Measurements from ENCODE around the gene CYP2A6.

DNA sequence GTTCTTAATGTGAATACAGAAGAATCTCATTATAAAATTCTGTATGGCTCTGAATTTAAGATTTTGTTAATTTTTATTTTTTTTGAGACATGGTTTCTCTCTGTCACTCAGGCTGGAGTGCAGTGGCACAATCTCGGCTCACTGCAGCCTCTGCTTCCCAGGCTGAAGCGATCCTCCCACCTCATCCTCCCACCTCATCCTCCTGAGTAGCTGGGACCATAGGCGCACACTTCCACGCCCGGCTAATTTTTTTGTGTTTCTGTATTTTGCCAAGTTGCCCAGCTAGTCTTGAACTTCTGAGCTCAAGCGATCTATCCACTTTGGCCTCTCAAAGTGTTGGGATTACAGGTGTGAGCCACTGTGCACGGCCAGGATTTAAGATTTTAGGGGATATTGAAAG lies 17.5 kb upstream of the CYP2A6 start:
- TF ChIP-seq, protein P1, sequence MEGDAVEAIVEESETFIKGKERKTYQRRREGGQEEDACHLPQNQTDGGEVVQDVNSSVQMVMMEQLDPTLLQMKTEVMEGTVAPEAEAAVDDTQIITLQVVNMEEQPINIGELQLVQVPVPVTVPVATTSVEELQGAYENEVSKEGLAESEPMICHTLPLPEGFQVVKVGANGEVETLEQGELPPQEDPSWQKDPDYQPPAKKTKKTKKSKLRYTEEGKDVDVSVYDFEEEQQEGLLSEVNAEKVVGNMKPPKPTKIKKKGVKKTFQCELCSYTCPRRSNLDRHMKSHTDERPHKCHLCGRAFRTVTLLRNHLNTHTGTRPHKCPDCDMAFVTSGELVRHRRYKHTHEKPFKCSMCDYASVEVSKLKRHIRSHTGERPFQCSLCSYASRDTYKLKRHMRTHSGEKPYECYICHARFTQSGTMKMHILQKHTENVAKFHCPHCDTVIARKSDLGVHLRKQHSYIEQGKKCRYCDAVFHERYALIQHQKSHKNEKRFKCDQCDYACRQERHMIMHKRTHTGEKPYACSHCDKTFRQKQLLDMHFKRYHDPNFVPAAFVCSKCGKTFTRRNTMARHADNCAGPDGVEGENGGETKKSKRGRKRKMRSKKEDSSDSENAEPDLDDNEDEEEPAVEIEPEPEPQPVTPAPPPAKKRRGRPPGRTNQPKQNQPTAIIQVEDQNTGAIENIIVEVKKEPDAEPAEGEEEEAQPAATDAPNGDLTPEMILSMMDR (IDR thresholded peaks at IDR 0.05) = no peak
- TF ChIP-seq ZFX (IDR thresholded peaks at IDR 0.05; ENCODE audit: borderline replicate concordance) = no peak
